ENCODE measurements around the gene MAP3K2.

- no peak for TF ChIP-seq CTCF (conservative IDR thresholded peaks at IDR 0.05; ENCODE audit: low read depth, low read length)
- no peak for TF ChIP-seq EZH2 (IDR thresholded peaks at IDR 0.05; ENCODE audit: low read length, unreplicated experiment)
Observed at GRCh38 chr2:127420039-127420864, 32.5 kb upstream of the MAP3K2 start.

All from PC-3 (cell line).